Loucy (cell line): ENCODE data around the gene ETV3L.

Source experiments
- H2AFZ ChIP-seq: fragments of 200-600 bp; sonication (generic); 2 replicates; pipeline ENCODE4 v1.6.0; 2016; ENCODE audit warnings: antibody characterized with exemption, mild to moderate bottlenecking, low read length, moderate library complexity
- H3F3A ChIP-seq: fragments of 200-600 bp; 2 replicates; pipeline ENCODE4 v1.6.0; 2016; ENCODE audit warnings: antibody characterized with exemption, low read depth, mild to moderate bottlenecking
- H3K27me3 ChIP-seq: fragments of 200-600 bp; sonication (generic); 2 replicates; pipeline ENCODE4 v1.6.1; 2014; ENCODE audit warnings: low read length, mild to moderate bottlenecking; ENCODE audit not compliant: insufficient read depth, poor library complexity, severe bottlenecking
- H3K36me3 ChIP-seq: fragments of 200-600 bp; sonication (generic); 2 replicates; pipeline ENCODE4 v1.6.1; 2016; ENCODE audit warnings: low read length; ENCODE audit not compliant: insufficient read depth
- H3K4me1 ChIP-seq: fragments of 200-600 bp; sonication (generic); 2 replicates; pipeline ENCODE4 v1.5.1; 2014; ENCODE audit warnings: low read length, mild to moderate bottlenecking; ENCODE audit not compliant: insufficient read depth, poor library complexity, severe bottlenecking
- H3K4me2 ChIP-seq: fragments of 200-600 bp; sonication (generic); 2 replicates; pipeline ENCODE4 v1.6.0; 2014; ENCODE audit warnings: antibody characterized with exemption, low read length, low read depth, mild to moderate bottlenecking; ENCODE audit not compliant: poor library complexity, severe bottlenecking
- H3K4me3 ChIP-seq: fragments of 200-600 bp; sonication (generic); 2 replicates; pipeline ENCODE4 v1.5.1; 2014; ENCODE audit warnings: low read length, mild to moderate bottlenecking, mixed read lengths; ENCODE audit not compliant: poor library complexity, severe bottlenecking
- H3K79me2 ChIP-seq: fragments of 200-600 bp; sonication (generic); 2 replicates; pipeline ENCODE4 v1.6.1; 2014; ENCODE audit warnings: low read length; ENCODE audit not compliant: insufficient read depth
- H3K9ac ChIP-seq: fragments of 200-600 bp; sonication (generic); 2 replicates; pipeline ENCODE4 v1.6.0; 2014; ENCODE audit warnings: mild to moderate bottlenecking, low read depth, low read length, moderate library complexity; ENCODE audit not compliant: poor library complexity, severe bottlenecking
- H3K9me2 ChIP-seq: fragments of 200-600 bp; sonication (generic); replicated peaks from 2 replicates; pipeline ENCODE4 v1.6.1; 2016; ENCODE audit warnings: low read depth, low read length, mixed read lengths
- H3K9me3 ChIP-seq: fragments of 200-600 bp; sonication (generic); 2 replicates; pipeline ENCODE4 v1.6.1; 2014; ENCODE audit warnings: mild to moderate bottlenecking, antibody characterized with exemption, low read length, low read depth; ENCODE audit not compliant: insufficient read depth
- H4K20me1 ChIP-seq: fragments of 200-600 bp; sonication (generic); 2 replicates; pipeline ENCODE4 v1.6.0; 2014; ENCODE audit warnings: antibody characterized with exemption, low read length, mild to moderate bottlenecking; ENCODE audit not compliant: insufficient read depth, poor library complexity, severe bottlenecking
- EZH2phosphoT487 ChIP-seq: fragments of 200-600 bp; IDR thresholded peaks from 2 replicates; pipeline ENCODE4 v1.6.1; 2018; ENCODE audit warnings: antibody characterized with exemption, mild to moderate bottlenecking, moderate library complexity, borderline replicate concordance
- TF ChIP-seq, protein P1 (sequence below): fragments of 200-600 bp; sonication (generic); conservative IDR thresholded peaks from 2 replicates; pipeline ENCODE4 v1.5.1; 2014; ENCODE audit warnings: mild to moderate bottlenecking, antibody characterized with exemption, low read length

ETV3L gene

DNA sequence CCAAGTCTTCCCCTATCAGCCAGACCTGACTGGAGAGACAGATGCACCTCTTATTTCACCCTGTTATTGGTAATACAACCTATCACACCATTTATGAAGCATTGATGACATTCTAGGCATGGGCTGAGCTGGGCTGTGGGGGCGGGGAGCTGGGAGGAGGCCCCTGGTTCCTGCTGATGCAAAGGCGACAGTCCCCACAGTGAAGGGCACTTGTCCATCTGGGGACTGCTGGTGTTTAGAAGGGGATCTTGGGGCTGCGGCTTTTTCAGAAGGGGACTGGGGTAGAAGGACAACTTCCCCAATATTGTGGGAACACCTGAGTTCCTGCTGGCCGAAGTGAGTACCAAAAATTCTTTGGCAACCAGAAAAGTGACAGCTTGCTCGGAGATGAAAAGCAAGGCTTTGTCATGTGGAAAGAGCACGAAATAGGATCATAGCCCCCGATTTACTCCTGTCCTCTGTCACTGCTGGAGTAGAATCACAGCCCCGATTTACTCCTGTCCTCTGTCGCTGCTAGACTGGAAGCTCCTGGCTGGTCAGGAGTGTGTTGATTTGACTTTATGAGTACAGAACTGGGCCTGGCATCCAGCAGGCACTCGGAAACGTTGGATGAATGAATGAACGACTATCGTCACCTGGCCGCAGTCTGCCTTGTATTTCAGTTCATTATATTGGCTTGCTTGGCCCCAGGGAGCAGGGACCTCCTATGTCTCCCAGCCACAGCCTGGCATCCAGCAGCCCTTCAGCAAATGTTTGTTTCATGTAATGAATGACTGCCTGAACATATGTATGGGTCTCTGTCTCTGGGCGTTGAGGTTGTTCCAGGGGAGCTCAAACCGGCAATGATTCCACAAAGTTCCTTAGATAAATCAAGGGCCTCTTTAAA is 16.5 kb upstream of the ETV3L start:
- TF ChIP-seq, protein P1, sequence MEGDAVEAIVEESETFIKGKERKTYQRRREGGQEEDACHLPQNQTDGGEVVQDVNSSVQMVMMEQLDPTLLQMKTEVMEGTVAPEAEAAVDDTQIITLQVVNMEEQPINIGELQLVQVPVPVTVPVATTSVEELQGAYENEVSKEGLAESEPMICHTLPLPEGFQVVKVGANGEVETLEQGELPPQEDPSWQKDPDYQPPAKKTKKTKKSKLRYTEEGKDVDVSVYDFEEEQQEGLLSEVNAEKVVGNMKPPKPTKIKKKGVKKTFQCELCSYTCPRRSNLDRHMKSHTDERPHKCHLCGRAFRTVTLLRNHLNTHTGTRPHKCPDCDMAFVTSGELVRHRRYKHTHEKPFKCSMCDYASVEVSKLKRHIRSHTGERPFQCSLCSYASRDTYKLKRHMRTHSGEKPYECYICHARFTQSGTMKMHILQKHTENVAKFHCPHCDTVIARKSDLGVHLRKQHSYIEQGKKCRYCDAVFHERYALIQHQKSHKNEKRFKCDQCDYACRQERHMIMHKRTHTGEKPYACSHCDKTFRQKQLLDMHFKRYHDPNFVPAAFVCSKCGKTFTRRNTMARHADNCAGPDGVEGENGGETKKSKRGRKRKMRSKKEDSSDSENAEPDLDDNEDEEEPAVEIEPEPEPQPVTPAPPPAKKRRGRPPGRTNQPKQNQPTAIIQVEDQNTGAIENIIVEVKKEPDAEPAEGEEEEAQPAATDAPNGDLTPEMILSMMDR, result no peak
- no peak for TF ChIP-seq EZH2phosphoT487
- no peaks in the 10 kb centered on the region for H3K9me3 ChIP-seq
- H3K36me3 ChIP-seq, result no peaks in the 10 kb centered on the region
- H4K20me1 ChIP-seq, result no peaks in the 10 kb centered on the region
- H3K79me2 ChIP-seq, result no peaks in the 10 kb centered on the region
- H3K4me3 ChIP-seq, result no peak overlapping the region
- H3K4me1 ChIP-seq, result no peaks in the 10 kb centered on the region
- H3K4me2 ChIP-seq, result no peak overlapping the region
- H3F3A ChIP-seq, result no peaks in the 10 kb centered on the region
- H3K9ac ChIP-seq, result no peak overlapping the region
- H2AFZ ChIP-seq, result no peak overlapping the region
- H3K27me3 ChIP-seq, result no peaks in the 10 kb centered on the region
- H3K9me2 ChIP-seq, result no peaks in the 10 kb centered on the region

GRCh38 chr1:157115429-157115838 is 15.8 kb upstream of the ETV3L start:
- Histone ChIP-seq H3F3A (no peaks in the 10 kb centered on the region), H3K4me2 (no peak overlapping the region), H3K27me3 (no peaks in the 10 kb centered on the region), H3K36me3 (no peaks in the 10 kb centered on the region), H3K9me3 (no peaks in the 10 kb centered on the region), H3K9me2 (no peaks in the 10 kb centered on the region), H2AFZ (no peak overlapping the region), H3K9ac (no peak overlapping the region), H4K20me1 (no peaks in the 10 kb centered on the region), H3K4me1 (no peaks in the 10 kb centered on the region), H3K79me2 (no peaks in the 10 kb centered on the region), H3K4me3 (no peak overlapping the region)
- no peak for TF ChIP-seq EZH2phosphoT487
- TF ChIP-seq, protein P1, result no peak

GRCh38 chr1:157114183-157115121 is 14.8 kb upstream of the ETV3L start:
- Histone ChIP-seq H2AFZ (no peak overlapping the region), H3K4me1 (no peaks in the 10 kb centered on the region)

More at GRCh38 chr1:157114183-157115121, 14.8 kb upstream of the ETV3L start:
- no peaks in the 10 kb centered on the region for H4K20me1 ChIP-seq
- no peaks in the 10 kb centered on the region for H3K79me2 ChIP-seq
- H3K4me2 ChIP-seq, result no peak overlapping the region
- H3K4me3 ChIP-seq, result no peak overlapping the region
- no peaks in the 10 kb centered on the region for H3K27me3 ChIP-seq
- no peak overlapping the region for H3K9ac ChIP-seq
- no peaks in the 10 kb centered on the region for H3K36me3 ChIP-seq
- H3F3A ChIP-seq, result no peaks in the 10 kb centered on the region
- TF ChIP-seq, protein P1, result no peak
- TF ChIP-seq EZH2phosphoT487, result no peak
- no peaks in the 10 kb centered on the region for H3K9me2 ChIP-seq
- H3K9me3 ChIP-seq, result no peaks in the 10 kb centered on the region
